Measurements from ENCODE around the gene KLRF2.

Gene KLRF2, protein sequence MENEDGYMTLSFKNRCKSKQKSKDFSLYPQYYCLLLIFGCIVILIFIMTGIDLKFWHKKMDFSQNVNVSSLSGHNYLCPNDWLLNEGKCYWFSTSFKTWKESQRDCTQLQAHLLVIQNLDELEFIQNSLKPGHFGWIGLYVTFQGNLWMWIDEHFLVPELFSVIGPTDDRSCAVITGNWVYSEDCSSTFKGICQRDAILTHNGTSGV

DNA sequence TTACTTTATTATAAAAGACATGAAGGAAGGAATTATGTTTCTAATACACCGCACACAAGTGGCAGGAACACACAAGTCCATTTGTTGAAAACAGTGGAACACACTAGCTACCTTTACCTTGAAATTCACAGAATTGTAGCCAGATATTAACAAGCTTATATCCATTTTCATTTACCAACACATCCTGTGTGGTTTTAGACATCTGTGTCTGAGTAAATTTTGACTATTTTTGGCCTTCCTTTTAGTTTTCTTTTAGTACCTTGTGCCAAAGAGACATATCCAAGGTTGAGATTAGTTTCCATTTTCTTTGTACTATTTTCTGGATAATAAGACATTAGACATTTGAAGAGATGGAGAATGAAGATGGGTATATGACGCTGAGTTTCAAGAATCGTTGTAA, at the start of gene KLRF2:
Gene KLRF2 (plus strand): TSS at position 244 of the 400 bp plus-strand sequence. CDS start 107 bp downstream, at position 351.
- Histone ChIP-seq H3K4me1 (ENCODE audit: control insufficient read depth, insufficient read depth, low read length) (peaks cover 5% of the 10 kb centered on the region; the same call in 1 of the 2 replicates), H3K4me3 (ENCODE audit: low read depth, low read length) (no peak within 1 kb of the TSS), H3K9me3 (ENCODE audit: control insufficient read depth, insufficient read depth, low read length) (no peaks in the 10 kb centered on the region), H3K27ac (ENCODE audit: low read depth, low read length) (no peak within 1 kb of the TSS), H3K36me3 (ENCODE audit: control insufficient read depth, insufficient read depth, low read length) (no peaks in the 10 kb centered on the region), H3K9ac (ENCODE audit: low read depth, low read length) (no peak within 1 kb of the TSS), H3K27me3 (ENCODE audit: control insufficient read depth, insufficient read depth, low read length) (no peaks in the 10 kb centered on the region)

DNA sequence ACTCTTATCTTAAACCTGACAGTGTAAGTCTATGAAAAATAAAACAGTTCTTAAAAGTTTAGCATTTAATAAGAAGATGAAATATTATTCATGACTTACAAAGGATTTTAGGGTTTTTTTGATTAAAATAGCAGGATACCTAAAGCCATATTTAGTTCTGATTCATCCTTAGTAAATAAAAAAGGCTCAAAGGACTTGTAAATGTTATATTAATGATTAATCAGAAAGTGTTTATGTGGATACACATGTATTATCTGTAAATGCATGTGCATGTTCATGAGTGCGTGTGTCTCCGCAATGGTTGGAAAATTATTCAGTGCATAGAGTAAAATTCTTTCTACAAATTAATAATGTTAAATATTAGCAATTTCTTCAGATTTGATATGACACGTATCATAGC, 49.6 kb upstream of the KLRF2 start:
- no peaks in the 10 kb centered on the region for H3K36me3 ChIP-seq (ENCODE audit: control insufficient read depth, insufficient read depth, low read length)
- H3K9me3 ChIP-seq (ENCODE audit: control insufficient read depth, insufficient read depth, low read length), result no peaks in the 10 kb centered on the region
- H3K27ac ChIP-seq (ENCODE audit: low read depth, low read length), result no peak overlapping the region
- H3K4me1 ChIP-seq (ENCODE audit: control insufficient read depth, insufficient read depth, low read length), result no peaks in the 10 kb centered on the region
- no peaks in the 10 kb centered on the region for H3K27me3 ChIP-seq (ENCODE audit: control insufficient read depth, insufficient read depth, low read length)
- H3K4me3 ChIP-seq (ENCODE audit: low read depth, low read length), result no peak overlapping the region
- H3K9ac ChIP-seq (ENCODE audit: low read depth, low read length), result no peak overlapping the region

DNA sequence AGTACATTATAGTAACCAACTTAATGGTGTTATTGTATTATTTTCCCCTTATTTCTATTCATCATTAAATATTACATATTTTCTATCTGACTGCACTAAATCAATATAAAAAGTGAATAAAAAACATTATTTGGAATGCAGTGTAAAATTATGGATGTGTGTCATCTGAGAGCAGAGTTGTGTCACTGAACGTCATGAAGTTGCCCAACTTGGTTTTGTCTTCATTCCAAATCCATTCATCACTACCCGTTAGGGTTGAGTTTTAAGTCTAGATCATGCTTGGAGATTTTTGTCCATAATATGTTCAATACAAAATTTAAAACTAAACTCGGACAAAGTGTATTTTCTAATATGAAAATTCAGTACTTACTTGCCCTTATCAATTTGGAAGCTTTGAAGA, 37.9 kb upstream of the KLRF2 start:
- no peak overlapping the region for H3K4me3 ChIP-seq (ENCODE audit: low read depth, low read length)
- no peaks in the 10 kb centered on the region for H3K27me3 ChIP-seq (ENCODE audit: control insufficient read depth, insufficient read depth, low read length)
- no peak overlapping the region for H3K9ac ChIP-seq (ENCODE audit: low read depth, low read length)
- no peaks in the 10 kb centered on the region for H3K4me1 ChIP-seq (ENCODE audit: control insufficient read depth, insufficient read depth, low read length)
- no peak overlapping the region for H3K27ac ChIP-seq (ENCODE audit: low read depth, low read length)
- H3K9me3 ChIP-seq (ENCODE audit: control insufficient read depth, insufficient read depth, low read length), result no peaks in the 10 kb centered on the region
- no peaks in the 10 kb centered on the region for H3K36me3 ChIP-seq (ENCODE audit: control insufficient read depth, insufficient read depth, low read length)

DNA sequence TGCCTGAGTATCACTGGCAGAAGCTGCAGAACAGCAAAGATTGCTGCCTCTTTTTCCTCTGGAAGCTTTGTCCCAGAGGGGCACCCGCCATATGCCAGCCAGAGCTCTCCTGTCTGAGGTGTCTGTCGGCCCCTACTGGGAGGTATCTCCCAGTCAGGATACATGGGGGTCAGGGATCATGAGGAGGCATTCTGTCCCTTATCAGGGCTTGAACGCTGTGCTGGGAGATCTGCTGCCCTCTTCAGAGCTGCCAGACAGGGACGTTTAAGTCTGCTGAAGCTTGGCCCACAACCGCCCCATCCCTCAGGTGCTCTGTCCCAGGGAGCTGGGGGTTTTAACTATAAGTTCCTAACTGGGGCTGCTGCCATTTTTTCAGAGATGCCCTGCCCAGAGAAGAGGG, 32.4 kb upstream of the KLRF2 start:
- H3K4me3 ChIP-seq (ENCODE audit: low read depth, low read length), result no peak overlapping the region
- H3K27me3 ChIP-seq (ENCODE audit: control insufficient read depth, insufficient read depth, low read length), result no peaks in the 10 kb centered on the region
- no peaks in the 10 kb centered on the region for H3K4me1 ChIP-seq (ENCODE audit: control insufficient read depth, insufficient read depth, low read length)
- H3K36me3 ChIP-seq (ENCODE audit: control insufficient read depth, insufficient read depth, low read length), result no peaks in the 10 kb centered on the region
- H3K27ac ChIP-seq (ENCODE audit: low read depth, low read length), result no peak overlapping the region
- no peaks in the 10 kb centered on the region for H3K9me3 ChIP-seq (ENCODE audit: control insufficient read depth, insufficient read depth, low read length)
- no peak overlapping the region for H3K9ac ChIP-seq (ENCODE audit: low read depth, low read length)

DNA sequence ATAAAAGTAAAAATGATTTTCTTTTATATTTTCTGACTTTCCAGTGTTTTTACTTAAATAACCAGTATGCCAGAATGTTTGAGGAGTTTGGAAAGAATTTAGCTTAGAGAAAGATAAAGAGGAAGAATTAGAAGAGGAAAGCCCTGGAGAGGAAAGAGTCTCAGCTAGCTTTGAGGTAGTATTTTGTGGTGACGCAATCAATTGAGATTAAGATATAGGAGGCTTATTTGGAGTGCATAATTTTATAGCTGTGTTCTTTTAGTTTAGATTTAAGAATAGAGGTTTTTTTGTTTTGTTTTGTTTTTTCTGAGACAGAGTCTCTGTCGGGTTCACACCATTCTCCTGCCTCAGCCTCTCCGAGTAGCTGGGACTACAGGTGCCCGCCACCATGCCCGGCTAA, 30.2 kb upstream of the KLRF2 start:
- Histone ChIP-seq H3K4me1 (ENCODE audit: control insufficient read depth, insufficient read depth, low read length) (peaks cover 3% of the 10 kb centered on the region; the same call in 1 of the 2 replicates), H3K9ac (ENCODE audit: low read depth, low read length) (no peak overlapping the region), H3K9me3 (ENCODE audit: control insufficient read depth, insufficient read depth, low read length) (no peaks in the 10 kb centered on the region), H3K27me3 (ENCODE audit: control insufficient read depth, insufficient read depth, low read length) (no peaks in the 10 kb centered on the region), H3K4me3 (ENCODE audit: low read depth, low read length) (no peak overlapping the region), H3K27ac (ENCODE audit: low read depth, low read length) (no peak overlapping the region), H3K36me3 (ENCODE audit: control insufficient read depth, insufficient read depth, low read length) (no peaks in the 10 kb centered on the region)

DNA sequence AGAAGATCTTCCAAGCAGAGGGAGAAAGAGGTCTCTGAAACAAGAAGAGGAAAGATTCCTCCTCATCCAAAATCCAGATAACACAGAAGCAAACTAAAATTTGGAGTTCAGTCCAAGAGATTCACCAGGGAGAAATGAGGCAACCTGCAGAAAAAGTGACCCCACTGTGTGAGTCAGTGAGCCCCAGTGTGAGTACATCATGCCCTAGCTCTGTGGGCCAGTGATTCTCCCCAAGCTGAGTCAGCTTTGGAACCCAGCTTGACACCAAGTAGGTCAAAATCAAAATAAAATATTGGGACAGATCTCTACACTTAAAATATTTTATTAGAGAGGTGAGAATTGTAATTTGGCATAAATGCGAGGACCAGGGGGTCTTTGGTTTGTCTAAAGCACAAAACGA, 29.4 kb upstream of the KLRF2 start:
- no peaks in the 10 kb centered on the region for H3K27me3 ChIP-seq (ENCODE audit: control insufficient read depth, insufficient read depth, low read length)
- H3K9ac ChIP-seq (ENCODE audit: low read depth, low read length), result no peak overlapping the region

DNA sequence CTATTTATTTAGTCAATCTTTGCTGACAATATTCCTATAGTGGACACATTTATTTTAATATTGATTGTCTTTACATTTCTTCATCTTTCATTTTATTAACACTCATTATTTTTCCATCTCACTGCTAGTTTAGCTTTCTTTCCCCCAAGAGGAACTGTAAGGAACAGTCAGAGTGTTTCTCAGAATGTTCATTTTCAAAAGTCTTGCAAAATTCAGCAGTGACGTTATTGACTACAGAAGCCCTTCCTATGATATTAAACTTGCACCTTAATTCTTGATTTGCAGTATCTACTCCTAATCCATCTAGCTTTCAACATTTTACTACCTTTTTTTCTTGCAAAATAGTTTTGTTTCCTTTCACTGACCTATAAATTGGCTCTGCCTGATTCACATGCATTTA, 25.1 kb upstream of the KLRF2 start:
- peaks cover 9% of the 10 kb centered on the region for H3K4me1 ChIP-seq (ENCODE audit: control insufficient read depth, insufficient read depth, low read length)
- no peak overlapping the region for H3K9ac ChIP-seq (ENCODE audit: low read depth, low read length)
- H3K36me3 ChIP-seq (ENCODE audit: control insufficient read depth, insufficient read depth, low read length), result no peaks in the 10 kb centered on the region
- H3K9me3 ChIP-seq (ENCODE audit: control insufficient read depth, insufficient read depth, low read length), result no peaks in the 10 kb centered on the region
- H3K27ac ChIP-seq (ENCODE audit: low read depth, low read length), result no peak overlapping the region
- no peak overlapping the region for H3K4me3 ChIP-seq (ENCODE audit: low read depth, low read length)
- no peaks in the 10 kb centered on the region for H3K27me3 ChIP-seq (ENCODE audit: control insufficient read depth, insufficient read depth, low read length)

More for the DNA sequence above, 29.4 kb upstream of the KLRF2 start:
- peaks cover 9% of the 10 kb centered on the region for H3K4me1 ChIP-seq (ENCODE audit: control insufficient read depth, insufficient read depth, low read length)
- H3K36me3 ChIP-seq (ENCODE audit: control insufficient read depth, insufficient read depth, low read length), result no peaks in the 10 kb centered on the region
- no peaks in the 10 kb centered on the region for H3K9me3 ChIP-seq (ENCODE audit: control insufficient read depth, insufficient read depth, low read length)
- no peak overlapping the region for H3K4me3 ChIP-seq (ENCODE audit: low read depth, low read length)
- no peak overlapping the region for H3K27ac ChIP-seq (ENCODE audit: low read depth, low read length)

DNA sequence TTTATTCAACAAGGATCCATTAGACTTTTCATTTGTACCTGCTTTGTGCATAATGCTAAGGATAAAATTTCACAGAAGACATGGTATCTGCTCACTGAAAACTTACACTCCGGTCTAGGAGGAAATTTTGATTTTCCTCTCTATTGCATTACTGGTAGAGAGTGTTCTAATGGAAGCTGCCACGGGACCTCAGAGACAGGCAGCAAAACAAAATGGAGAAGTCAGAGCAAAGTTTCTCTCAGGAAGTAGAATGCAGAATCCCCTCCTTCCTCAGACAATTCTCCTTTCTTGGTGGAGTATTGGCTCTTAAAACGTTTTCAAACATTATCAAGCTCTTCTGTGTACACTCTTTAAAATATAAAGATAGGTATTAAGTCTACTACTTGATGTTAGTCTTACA, 24.4 kb upstream of the KLRF2 start:
- Histone ChIP-seq H3K4me3 (ENCODE audit: low read depth, low read length) (no peak overlapping the region), H3K9ac (ENCODE audit: low read depth, low read length) (no peak overlapping the region), H3K27me3 (ENCODE audit: control insufficient read depth, insufficient read depth, low read length) (no peaks in the 10 kb centered on the region), H3K4me1 (ENCODE audit: control insufficient read depth, insufficient read depth, low read length) (peaks cover 9% of the 10 kb centered on the region), H3K36me3 (ENCODE audit: control insufficient read depth, insufficient read depth, low read length) (no peaks in the 10 kb centered on the region), H3K27ac (ENCODE audit: low read depth, low read length) (no peak overlapping the region), H3K9me3 (ENCODE audit: control insufficient read depth, insufficient read depth, low read length) (no peaks in the 10 kb centered on the region)

DNA sequence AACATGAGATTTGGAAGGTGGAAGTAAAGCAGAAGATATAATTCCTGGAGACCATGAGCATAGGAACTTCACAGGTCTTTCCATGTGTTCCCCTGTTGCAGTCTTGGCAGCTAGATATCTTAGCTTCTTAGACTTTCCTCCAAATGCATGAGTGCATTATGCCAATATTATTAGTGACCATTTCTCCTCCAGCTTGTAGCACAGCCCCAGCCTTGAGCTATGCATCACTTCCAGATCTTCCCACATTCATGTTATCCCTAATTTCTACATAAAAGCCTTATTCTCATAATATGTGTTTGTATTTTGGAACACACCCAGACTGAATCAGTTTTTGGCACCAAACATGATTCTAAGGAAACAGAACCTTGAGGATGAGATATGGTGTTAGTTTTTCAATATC, 23.2 kb upstream of the KLRF2 start:
- peaks cover 9% of the 10 kb centered on the region for H3K4me1 ChIP-seq (ENCODE audit: control insufficient read depth, insufficient read depth, low read length)
- H3K27me3 ChIP-seq (ENCODE audit: control insufficient read depth, insufficient read depth, low read length), result no peaks in the 10 kb centered on the region
- H3K36me3 ChIP-seq (ENCODE audit: control insufficient read depth, insufficient read depth, low read length), result no peaks in the 10 kb centered on the region
- no peak overlapping the region for H3K9ac ChIP-seq (ENCODE audit: low read depth, low read length)
- no peaks in the 10 kb centered on the region for H3K9me3 ChIP-seq (ENCODE audit: control insufficient read depth, insufficient read depth, low read length)
- H3K4me3 ChIP-seq (ENCODE audit: low read depth, low read length), result no peak overlapping the region
- no peak overlapping the region for H3K27ac ChIP-seq (ENCODE audit: low read depth, low read length)

DNA sequence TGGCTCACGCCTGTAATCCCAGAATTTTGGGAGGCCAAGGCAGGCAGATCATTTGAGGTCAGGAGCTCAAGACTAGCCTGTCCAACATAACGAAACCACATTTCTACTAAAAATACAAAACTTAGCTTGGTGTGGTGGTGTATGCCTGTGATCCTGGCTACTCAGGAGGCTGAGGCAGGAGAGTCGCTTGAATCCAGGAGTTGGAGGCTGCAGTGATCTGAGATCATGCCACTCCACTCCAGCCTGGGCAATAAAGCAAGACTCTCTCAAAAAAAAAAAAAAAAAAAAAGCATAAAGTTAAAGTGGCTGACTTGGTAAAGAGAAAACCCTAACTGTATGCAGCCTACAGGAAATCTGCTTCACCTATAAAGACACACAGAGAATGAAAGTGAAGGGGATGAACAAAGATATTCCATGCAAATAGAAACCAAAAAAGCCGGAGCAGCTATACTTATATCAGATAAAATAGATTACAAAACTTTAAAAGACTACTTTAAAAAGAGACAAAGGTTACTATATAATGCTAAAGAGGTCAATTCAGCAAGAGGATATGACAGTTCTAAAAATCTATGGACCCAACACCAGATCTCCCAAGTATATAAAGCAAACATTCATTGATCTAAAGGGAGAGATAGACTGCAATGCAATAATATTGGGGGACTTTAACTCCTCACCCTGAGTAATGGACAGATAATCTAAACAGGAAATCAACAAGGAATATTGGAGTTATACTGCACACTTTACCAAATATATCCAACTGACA, 16.2 kb upstream of the KLRF2 start:
- Histone ChIP-seq H3K4me3 (ENCODE audit: low read depth, low read length) (no peak overlapping the region), H3K27me3 (ENCODE audit: control insufficient read depth, insufficient read depth, low read length) (no peaks in the 10 kb centered on the region), H3K9me3 (ENCODE audit: control insufficient read depth, insufficient read depth, low read length) (no peaks in the 10 kb centered on the region), H3K27ac (ENCODE audit: low read depth, low read length) (no peak overlapping the region), H3K36me3 (ENCODE audit: control insufficient read depth, insufficient read depth, low read length) (no peaks in the 10 kb centered on the region), H3K4me1 (ENCODE audit: control insufficient read depth, insufficient read depth, low read length) (peaks cover 21% of the 10 kb centered on the region), H3K9ac (ENCODE audit: low read depth, low read length) (no peak overlapping the region)

DNA sequence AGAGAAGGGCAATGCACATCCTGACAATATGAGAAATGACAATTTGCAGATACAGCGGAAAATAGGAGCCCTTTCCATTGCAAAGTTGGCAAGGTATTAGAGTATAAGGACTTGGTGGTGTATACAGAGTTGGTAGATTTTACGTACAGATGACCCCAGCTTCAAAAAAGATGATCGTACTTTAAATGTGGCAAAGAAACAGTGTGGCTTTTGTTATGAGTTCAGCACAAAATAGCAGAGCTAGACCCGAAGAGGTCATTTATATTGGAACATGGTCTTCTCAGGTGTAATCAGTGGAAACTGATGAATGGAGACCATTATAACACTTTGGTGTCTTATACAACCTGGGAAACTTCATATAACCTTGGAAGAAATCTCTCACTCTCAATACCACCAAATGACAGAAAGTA, 14.4 kb upstream of the KLRF2 start:
- no peaks in the 10 kb centered on the region for H3K36me3 ChIP-seq (ENCODE audit: control insufficient read depth, insufficient read depth, low read length)
- H3K27ac ChIP-seq (ENCODE audit: low read depth, low read length), result no peak overlapping the region
- no peak overlapping the region for H3K4me3 ChIP-seq (ENCODE audit: low read depth, low read length)
- peaks cover 24% of the 10 kb centered on the region for H3K4me1 ChIP-seq (ENCODE audit: control insufficient read depth, insufficient read depth, low read length)
- H3K9ac ChIP-seq (ENCODE audit: low read depth, low read length), result no peak overlapping the region
- no peaks in the 10 kb centered on the region for H3K9me3 ChIP-seq (ENCODE audit: control insufficient read depth, insufficient read depth, low read length)
- no peaks in the 10 kb centered on the region for H3K27me3 ChIP-seq (ENCODE audit: control insufficient read depth, insufficient read depth, low read length)
